Kidney (tissue), 14 donors: ENCODE data around the gene MUL1. TPM values are rescaled to one million over a fixed set of nuclear protein-coding genes. Genes with fewer than 3 reads are reported as not detected.

Source experiments
- DNase-seq, 5 donors: peaks; one replicate each; pipeline ENCODE4 v3.0.0-alpha.2; 2013 to 2020
- FAIRE-seq: peaks from 2 replicates; lab custom pipeline; 2012; peaks lifted over from hg19 to GRCh38; lab: Jason Lieb, UNC
- H3K27ac ChIP-seq, 2 donors: one replicate each; pipeline ENCODE4 v1.7.0; 2013; ENCODE audit warnings: low read depth in 2 of 2, low read length in 2 of 2, inconsistent platforms in 1 of 2
- H3K27me3 ChIP-seq: one replicate; pipeline ENCODE4 v1.7.1; 2013; ENCODE audit warnings: low read length, inconsistent platforms; ENCODE audit not compliant: control insufficient read depth, insufficient read depth
- H3K36me3 ChIP-seq, 3 donors: one replicate each; pipeline versions ENCODE4 v1.7.0 to v1.7.1; 2013; ENCODE audit warnings: low read length in 3 of 3, control low read depth in 1 of 3, inconsistent platforms in 1 of 3; ENCODE audit not compliant: insufficient read depth in 3 of 3, control insufficient read depth in 2 of 3
- H3K4me1 ChIP-seq, 3 donors: one replicate each; pipeline versions ENCODE4 v1.7.0 to v1.7.1; 2013; ENCODE audit warnings: low read length in 3 of 3, inconsistent platforms in 1 of 3, low read depth in 1 of 3; ENCODE audit not compliant: control insufficient read depth in 2 of 3, insufficient read depth in 2 of 3
- H3K4me3 ChIP-seq, 3 donors: one replicate each; pipeline versions ENCODE4 v1.7.0 to v1.8.1; 2013; ENCODE audit warnings: low read length in 3 of 3, control low read depth in 1 of 3, inconsistent platforms in 1 of 3
- H3K9ac ChIP-seq, 3 donors: one replicate each; pipeline versions ENCODE4 v1.7.0 to v1.7.1; 2013; ENCODE audit warnings: low read length in 3 of 3, control low read depth in 1 of 3, inconsistent platforms in 1 of 3
- H3K9me3 ChIP-seq, 3 donors: one replicate each; pipeline versions ENCODE4 v1.7.0 to v1.7.1; 2013; ENCODE audit warnings: low read length in 3 of 3, control low read depth in 1 of 3, inconsistent platforms in 1 of 3; ENCODE audit not compliant: control insufficient read depth in 2 of 3, insufficient read depth in 1 of 3
- CTCF ChIP-seq: IDR thresholded peaks from 3 replicates; pipeline ENCODE4 v1.5.1; 2012; ENCODE audit warnings: mild to moderate bottlenecking, moderate library complexity, borderline replicate concordance; ENCODE audit not compliant: insufficient read depth; ENCODE audit errors: extremely low read depth
- intact Hi-C: fragments of 100-400 bp; cut with DNase I; formaldehyde crosslinking; loops from one replicate; pipeline ENCODE4 v1.11.1; 2022
- polyA plus RNA-seq: library from polyadenylated mRNA; stranded (reverse); fragments of 350-450 nt; fragmentation: Illumina TruSeq; extraction: RNeasy Lipid Tissue Mini Kit (QIAGEN cat#74804); gene quantifications from one replicate; pipeline ENCODE4 v1.2.3, GENCODE V29; 2014; ENCODE audit warnings: low read depth, low replicate concordance; ENCODE audit not compliant: insufficient read depth
- total RNA-seq: library from RNA; stranded (reverse); fragmentation: NEBNext Ultra II Directional; extraction: Animal tissue kit (Norgen Biotek cat#: 25700); gene quantifications from one replicate; pipeline ENCODE4 v1.2.1, GENCODE V29; 2021
- donor health status: control.
- donor health status: control.
- donor health status: control.
- donor health status: control.
- donor health status: control.
- donor health status: DM: yes; HTN: yes; CAD: no.
- donor health status: Normal renal cell carcinoma (clear cell type).

The MUL1 gene
- total and polyA plus RNA-seq, 2 donors from 2014 or later = 33.0 to 40.0 TPM

DNA sequence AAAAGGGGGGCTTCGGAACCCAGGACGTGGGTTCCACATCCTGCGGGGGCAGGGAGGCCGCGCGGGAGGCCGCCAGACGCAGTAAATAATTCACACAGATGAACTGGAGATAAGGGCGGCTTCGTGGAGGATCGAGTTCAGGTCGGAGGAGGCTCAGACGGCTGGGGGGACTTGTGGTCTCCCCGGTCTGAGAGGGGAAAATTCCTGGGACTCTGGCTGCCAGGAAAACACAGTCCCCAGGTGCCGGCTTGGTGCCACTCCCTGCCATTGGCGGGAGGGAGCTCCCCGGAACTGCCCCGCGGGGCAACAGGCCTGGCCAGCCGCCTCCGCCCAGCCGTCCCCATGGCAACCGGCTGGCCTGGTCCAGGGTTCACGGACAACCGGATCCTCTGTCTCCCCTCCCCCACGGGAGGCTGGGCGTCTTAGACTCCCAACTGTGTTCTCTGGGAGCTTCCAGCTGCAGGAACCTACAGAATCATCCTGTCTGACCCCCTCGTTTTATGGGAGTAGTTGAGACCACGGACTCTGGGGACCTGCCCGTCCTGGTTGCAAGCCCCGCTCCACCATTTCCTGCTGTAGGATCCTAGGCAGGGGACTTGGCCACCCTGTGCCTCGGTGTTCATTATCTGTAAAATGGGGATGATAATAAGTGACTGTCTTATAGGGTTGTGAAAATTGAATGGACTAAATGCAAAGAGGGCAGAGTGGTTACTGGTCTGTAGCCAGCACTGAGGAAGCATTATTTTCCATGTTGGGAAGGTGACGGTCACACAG lies 31.5 kb downstream of the MUL1 start:
- intact Hi-C loops = no loop called here
- Histone ChIP-seq H3K27me3 (no peaks in the 10 kb centered on the region), H3K36me3 (no peaks in the 10 kb centered on the region), H3K4me3 (peak overlapping the region in 2 of 3 donors; percentile 26 to 45), H3K9me3 (no peaks in the 10 kb centered on the region), H3K4me1 (peaks cover 11 to 57% (median 48%) of the 10 kb centered on the region in 3 donors), H3K27ac (peak overlapping the region; percentile 88 to 90), H3K9ac (no peak overlapping the region)
- DNase-seq = peak; percentile 88 to 94 (median 93)
- no peak for FAIRE-seq
- no peak for TF ChIP-seq CTCF

DNA sequence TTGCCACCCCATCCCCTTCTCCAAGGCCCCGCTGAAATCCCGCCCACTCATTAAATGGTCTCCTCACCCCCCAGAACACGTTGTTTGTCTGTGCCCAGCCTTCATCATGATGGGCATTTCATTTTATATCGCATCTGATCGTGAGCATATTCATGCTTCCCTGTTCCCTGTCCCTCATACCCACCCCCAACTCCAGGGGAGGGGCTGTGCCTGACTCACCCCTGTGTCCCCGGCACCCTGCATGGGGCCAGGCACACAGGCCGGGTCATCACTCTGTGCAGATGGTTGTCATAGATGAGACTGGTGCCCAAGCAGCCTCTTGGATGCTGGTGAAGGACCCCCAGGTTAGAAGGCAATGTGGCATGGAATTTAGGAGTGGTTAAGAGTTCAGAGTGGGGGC lies 33.0 kb downstream of the MUL1 start:
- Histone ChIP-seq H3K9ac (no peak overlapping the region), H3K27ac (peak overlapping the region in 1 of 2 donors; percentile 48), H3K4me1 (peaks cover 11 to 48% (median 37%) of the 10 kb centered on the region in 3 donors), H3K27me3 (no peaks in the 10 kb centered on the region), H3K9me3 (no peaks in the 10 kb centered on the region), H3K36me3 (no peaks in the 10 kb centered on the region), H3K4me3 (no peak overlapping the region)
- TF ChIP-seq CTCF = no peak
- intact Hi-C loops = no loop called here
- DNase-seq = no peak
- no peak for FAIRE-seq

- Histone ChIP-seq H3K4me1 (peaks cover 11 to 48% (median 33%) of the 10 kb centered on the region in 3 donors), H3K36me3 (no peaks in the 10 kb centered on the region), H3K9ac (no peak overlapping the region), H3K4me3 (no peak overlapping the region), H3K27ac (peak overlapping the region; percentile 20 to 48), H3K9me3 (no peaks in the 10 kb centered on the region), H3K27me3 (no peaks in the 10 kb centered on the region)
- DNase-seq = no peak
- intact Hi-C loops = no loop called here
- no peak for TF ChIP-seq CTCF
- no peak for FAIRE-seq
Measured at GRCh38 chr1:20474333-20474975, 33.5 kb downstream of the MUL1 start.
